Measurements from ENCODE around the gene TSPEAR. TPM values are rescaled to one million over a fixed set of nuclear protein-coding genes. Genes with fewer than 3 reads are reported as not detected.

The TSPEAR gene
- total RNA-seq, 4 donors from 2014 or later = not detected

DNA sequence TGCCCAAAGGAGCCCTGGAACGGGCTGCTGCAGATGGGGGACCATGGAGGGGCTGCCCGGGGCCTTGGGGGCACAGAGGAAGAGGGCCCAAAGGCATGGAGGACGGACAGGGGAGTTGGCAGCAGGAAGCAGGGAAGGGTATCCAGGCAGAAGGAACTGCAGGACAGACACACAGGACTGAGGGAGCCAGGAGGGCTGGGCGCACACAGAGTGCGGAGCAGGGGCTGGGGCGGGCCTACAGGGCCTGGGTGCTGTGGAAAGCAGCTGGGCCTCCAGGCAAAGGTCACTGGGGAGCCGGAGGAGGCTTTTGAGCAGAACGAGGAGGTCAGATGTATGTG, 199.5 kb downstream of the TSPEAR start:
- DNase-seq (ENCODE audit: low spot score in 2 of 2) = no peak
- H3K4me1 ChIP-seq = peaks cover 0 to 9% (median 3%) of the 10 kb centered on the region in 4 donors
- H3K9me3 ChIP-seq = no peaks in the 10 kb centered on the region
- H3K27ac ChIP-seq = no peak overlapping the region
- H3K27me3 ChIP-seq = peaks cover 0 to 37% of the 10 kb centered on the region in 2 donors
- no peaks in the 10 kb centered on the region for H3K36me3 ChIP-seq
- TF ChIP-seq POLR2A (IDR thresholded peaks at IDR 0.05) (no peak), EP300 (IDR thresholded peaks at IDR 0.05) (no peak), CTCF (IDR thresholded peaks at IDR 0.05) (no peak)
- WGBS, 2 donors = 66 to 71% methylated on average over 8 of the region's 8 CpGs
- H3K4me3 ChIP-seq = no peak overlapping the region

DNA sequence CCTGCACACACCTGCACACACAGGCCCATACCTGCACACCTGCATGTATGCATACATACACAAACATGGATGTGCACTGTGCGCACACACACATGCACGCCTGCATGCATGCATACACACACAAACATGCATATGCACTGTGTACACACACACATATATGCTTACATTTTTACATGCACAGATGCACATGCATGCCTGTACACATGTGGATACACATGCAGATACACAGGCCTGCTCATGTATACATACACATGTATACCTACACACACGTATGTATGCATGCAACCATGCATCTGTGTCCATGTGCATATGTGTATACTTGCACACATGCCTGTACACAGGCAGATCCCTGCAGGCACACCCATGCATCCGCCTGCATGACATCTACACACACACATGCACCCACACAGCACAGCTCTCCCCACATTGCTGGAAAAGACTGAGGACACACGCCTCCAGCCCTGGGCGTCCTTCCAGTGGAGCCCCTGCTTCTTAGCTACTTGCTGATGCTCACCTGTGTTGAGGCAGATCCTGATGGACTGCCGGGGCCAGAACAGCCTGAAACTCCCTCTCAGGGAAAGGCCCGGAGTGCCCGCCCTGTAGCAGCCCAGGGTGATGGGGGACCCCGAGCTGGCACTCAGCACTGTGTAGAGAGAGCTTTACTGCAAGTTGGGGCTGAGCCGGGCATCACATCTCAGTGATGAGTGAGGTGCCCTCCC, 200.0 kb downstream of the TSPEAR start:
- Histone ChIP-seq H3K4me3 (no peak overlapping the region), H3K9me3 (no peaks in the 10 kb centered on the region), H3K27me3 (peaks cover 0 to 38% of the 10 kb centered on the region in 2 donors), H3K4me1 (peaks cover 0 to 9% (median 3%) of the 10 kb centered on the region in 4 donors), H3K27ac (no peak overlapping the region), H3K36me3 (no peaks in the 10 kb centered on the region)
- 83 to 91% methylated on average over 10 of the region's 11 CpGs for WGBS, 2 donors
- TF ChIP-seq POLR2A (IDR thresholded peaks at IDR 0.05) (no peak), EP300 (IDR thresholded peaks at IDR 0.05) (no peak), CTCF (IDR thresholded peaks at IDR 0.05) (no peak)
- DNase-seq (ENCODE audit: low spot score in 2 of 2) = no peak

DNA sequence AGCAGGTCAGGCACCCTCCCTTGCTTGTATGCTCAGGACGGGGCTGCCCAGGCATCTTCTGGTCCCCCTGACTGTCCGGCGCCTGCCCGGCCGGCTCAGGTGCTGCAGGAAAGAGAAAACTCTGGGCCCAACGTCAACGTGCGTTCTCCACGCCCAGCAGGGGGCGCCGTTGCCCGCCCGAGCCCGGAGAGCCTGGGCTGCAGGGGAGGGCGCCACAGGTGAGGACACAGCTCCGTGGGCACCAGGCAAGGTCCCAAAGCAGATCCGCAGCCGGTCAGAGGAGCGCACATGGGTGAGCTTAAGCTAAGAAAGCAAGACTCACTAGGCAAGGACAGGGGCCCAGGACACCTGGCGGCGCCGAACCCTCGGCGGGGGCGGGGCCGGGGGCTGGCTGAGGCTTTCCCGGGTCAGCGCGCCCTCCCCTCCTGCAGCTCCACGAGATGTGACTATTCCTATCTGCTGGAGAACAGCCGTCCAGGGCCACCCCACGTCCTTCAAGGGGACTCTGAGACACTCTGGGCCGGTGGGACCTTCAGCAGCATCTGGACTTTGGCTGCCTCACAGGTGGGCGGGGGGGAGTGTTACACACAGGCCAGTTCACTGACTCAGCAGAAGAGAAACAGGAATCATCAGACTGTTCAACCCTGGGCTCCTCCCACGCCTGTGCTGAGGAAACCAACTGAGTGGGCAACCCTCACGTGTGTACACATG, 200.7 kb downstream of the TSPEAR start:
- H3K4me3 ChIP-seq = no peak overlapping the region
- peak; percentile 39 to 74 (median 71) for TF ChIP-seq CTCF (IDR thresholded peaks at IDR 0.05)
- no peak for TF ChIP-seq EP300 (IDR thresholded peaks at IDR 0.05)
- no peak for TF ChIP-seq POLR2A (IDR thresholded peaks at IDR 0.05)
- H3K27ac ChIP-seq = no peak overlapping the region
- H3K9me3 ChIP-seq = no peaks in the 10 kb centered on the region
- peak in 1 of 2 donors; percentile 21 for DNase-seq (ENCODE audit: low spot score in 2 of 2)
- peaks cover 0 to 43% of the 10 kb centered on the region in 2 donors for H3K27me3 ChIP-seq
- H3K4me1 ChIP-seq = peaks cover 0 to 9% (median 3%) of the 10 kb centered on the region in 4 donors
- 11 to 32% methylated on average over 3 to 30 of the region's 36 CpGs for WGBS, 2 donors
- no peaks in the 10 kb centered on the region for H3K36me3 ChIP-seq

GRCh38 chr21:44510109-44510507, 201.3 kb downstream of the TSPEAR start:
- Histone ChIP-seq H3K4me1 (peaks cover 0 to 9% (median 3%) of the 10 kb centered on the region in 4 donors), H3K4me3 (no peak overlapping the region), H3K36me3 (no peaks in the 10 kb centered on the region), H3K27ac (no peak overlapping the region), H3K9me3 (no peaks in the 10 kb centered on the region), H3K27me3 (peaks cover 0 to 43% of the 10 kb centered on the region in 2 donors)
- no peak for DNase-seq (ENCODE audit: low spot score in 2 of 2)
- WGBS, 2 donors = 55 to 61% methylated on average over 16 to 17 of the region's 18 CpGs
- TF ChIP-seq EP300 (IDR thresholded peaks at IDR 0.05) (no peak), POLR2A (IDR thresholded peaks at IDR 0.05) (no peak), CTCF (IDR thresholded peaks at IDR 0.05) (no peak)

DNA sequence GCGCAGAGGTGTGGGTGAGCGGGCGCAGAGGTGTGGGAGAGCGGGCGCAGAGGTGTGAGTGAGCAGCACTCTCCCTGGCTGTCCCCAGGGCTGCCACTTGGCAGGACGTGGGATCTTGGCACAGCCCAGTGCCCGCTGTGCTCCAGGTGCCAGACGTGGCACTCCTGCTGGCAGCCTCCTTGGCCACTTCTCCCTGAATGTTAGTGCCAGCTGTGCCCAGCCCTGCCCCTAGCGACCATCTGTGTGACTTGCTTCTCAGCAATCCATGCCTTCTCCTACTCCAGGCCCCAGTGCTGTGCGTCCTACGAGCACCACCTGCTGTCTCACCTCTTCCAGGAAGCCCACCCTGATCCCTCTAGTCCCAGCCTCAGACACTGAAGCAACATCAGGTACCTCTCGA, 201.8 kb downstream of the TSPEAR start:
- Histone ChIP-seq H3K9me3 (no peaks in the 10 kb centered on the region), H3K27me3 (peaks cover 0 to 43% of the 10 kb centered on the region in 2 donors), H3K27ac (no peak overlapping the region), H3K4me3 (no peak overlapping the region), H3K36me3 (no peaks in the 10 kb centered on the region), H3K4me1 (peaks cover 0 to 9% (median 3%) of the 10 kb centered on the region in 4 donors)
- WGBS, 2 donors = 87 to 91% methylated on average over 12 of the region's 12 CpGs
- no peak for TF ChIP-seq POLR2A (IDR thresholded peaks at IDR 0.05)
- TF ChIP-seq EP300 (IDR thresholded peaks at IDR 0.05) = no peak
- TF ChIP-seq CTCF (IDR thresholded peaks at IDR 0.05) = no peak
- DNase-seq (ENCODE audit: low spot score in 2 of 2) = no peak
